ENCODE measurements around the gene STAC3. TPM values are rescaled to one million over a fixed set of nuclear protein-coding genes. Genes with fewer than 3 reads are reported as not detected.

The STAC3 gene
- total and polyA plus RNA-seq, 9 of the 15 experiments (the other 6 are each of a cell fraction or from before 2014, with no cell fraction given) = 0.45 to 6.4 (median 3.3) TPM

GRCh38 chr12:57229634-57230380 is 21.2 kb downstream of the STAC3 start, which contains the start of gene SHMT2 (continued):
- no peak for TF ChIP-seq ZFP91 (CRISPR knock-in tag; IDR thresholded peaks at IDR 0.05)
- no peak for TF ChIP-seq NCOA6 (IDR thresholded peaks at IDR 0.05)
- TF ChIP-seq NR2C2 (CRISPR knock-in tag; IDR thresholded peaks at IDR 0.05) = peak; percentile 72; the same call in 1 of the 2 replicates
- peak; percentile 20; the same call in 1 of the 2 replicates for TF ChIP-seq NR2C2 (tag; IDR thresholded peaks at IDR 0.05)
- no peak for TF ChIP-seq SMARCC2 (IDR thresholded peaks at IDR 0.05; ENCODE audit: low read depth)
- no peak for TF ChIP-seq GATAD2B (IDR thresholded peaks at IDR 0.05; ENCODE audit: borderline replicate concordance)
- TF ChIP-seq, protein P1, sequence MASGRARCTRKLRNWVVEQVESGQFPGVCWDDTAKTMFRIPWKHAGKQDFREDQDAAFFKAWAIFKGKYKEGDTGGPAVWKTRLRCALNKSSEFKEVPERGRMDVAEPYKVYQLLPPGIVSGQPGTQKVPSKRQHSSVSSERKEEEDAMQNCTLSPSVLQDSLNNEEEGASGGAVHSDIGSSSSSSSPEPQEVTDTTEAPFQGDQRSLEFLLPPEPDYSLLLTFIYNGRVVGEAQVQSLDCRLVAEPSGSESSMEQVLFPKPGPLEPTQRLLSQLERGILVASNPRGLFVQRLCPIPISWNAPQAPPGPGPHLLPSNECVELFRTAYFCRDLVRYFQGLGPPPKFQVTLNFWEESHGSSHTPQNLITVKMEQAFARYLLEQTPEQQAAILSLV (tag; IDR thresholded peaks at IDR 0.05) = peak; percentile 68
- TF ChIP-seq TSC22D4 (tag; IDR thresholded peaks at IDR 0.05) = no peak
- TF ChIP-seq ZNF184 (CRISPR knock-in tag; IDR thresholded peaks at IDR 0.05) = no peak
- TF ChIP-seq ZZZ3 (IDR thresholded peaks at IDR 0.05) = no peak; the same call in 1 of the 2 replicates
- no peak for TF ChIP-seq FOXP1 (CRISPR knock-in tag; IDR thresholded peaks at IDR 0.05)
- TF ChIP-seq NBN (IDR thresholded peaks at IDR 0.05; ENCODE audit: low read depth) = no peak
- TF ChIP-seq PHB2 (IDR thresholded peaks at IDR 0.05; ENCODE audit: low read depth) = no peak
- no peak for TF ChIP-seq ZNF174 (CRISPR knock-in tag; IDR thresholded peaks at IDR 0.05)
- TF ChIP-seq POLR2B (IDR thresholded peaks at IDR 0.05; ENCODE audit: low read depth, partially characterized antibody) = peak; percentile 84
- no peak for TF ChIP-seq MEF2D (tag; conservative IDR thresholded peaks at IDR 0.05; ENCODE audit: low read depth)
- no peak for TF ChIP-seq ZNF668 (CRISPR knock-in tag; IDR thresholded peaks at IDR 0.05)
- peak; percentile 51; the same call in 1 of the 2 replicates for TF ChIP-seq CXXC5 (CRISPR knock-in tag; IDR thresholded peaks at IDR 0.05)
- TF ChIP-seq SRF (CRISPR knock-in tag; IDR thresholded peaks at IDR 0.05) = no peak
- no peak for TF ChIP-seq PRMT5 (CRISPR knock-in tag; IDR thresholded peaks at IDR 0.05)
- 0 out of 2 replicates have a peak, but pooled peaks have one; percentile 57 for TF ChIP-seq ETV5 (CRISPR knock-in tag; IDR thresholded peaks at IDR 0.05; ENCODE audit: low read depth)
- no peak for TF ChIP-seq ARNT (IDR thresholded peaks at IDR 0.05)
- 0 out of 2 replicates have a peak, but pooled peaks have one; percentile 65 for TF ChIP-seq ZFPM2 (CRISPR knock-in tag; IDR thresholded peaks at IDR 0.05)
- peak; percentile 47; the same call in 1 of the 2 replicates for TF ChIP-seq POLR2AphosphoS5 (IDR thresholded peaks at IDR 0.05; ENCODE audit: control insufficient read depth, insufficient read depth, low read depth, low read length)
- TF ChIP-seq ATF7 (IDR thresholded peaks at IDR 0.05) = peak; percentile 85
- no peak for TF ChIP-seq RNF219 (CRISPR knock-in tag; IDR thresholded peaks at IDR 0.05)
- no peak for TF ChIP-seq ZNF507 (tag; conservative IDR thresholded peaks at IDR 0.05)
